HG03280 (cell line): ENCODE data around the gene MAN1C1.

ENCODE experiments used
- ATAC-seq: cut with Tn5 transposase; IDR thresholded peaks from one replicate; pipeline ENCODE4 v1.9.1; 2021; ENCODE audit warnings: mild to moderate bottlenecking, moderate library complexity; ENCODE audit not compliant: unreplicated experiment

Gene MAN1C1

DNA sequence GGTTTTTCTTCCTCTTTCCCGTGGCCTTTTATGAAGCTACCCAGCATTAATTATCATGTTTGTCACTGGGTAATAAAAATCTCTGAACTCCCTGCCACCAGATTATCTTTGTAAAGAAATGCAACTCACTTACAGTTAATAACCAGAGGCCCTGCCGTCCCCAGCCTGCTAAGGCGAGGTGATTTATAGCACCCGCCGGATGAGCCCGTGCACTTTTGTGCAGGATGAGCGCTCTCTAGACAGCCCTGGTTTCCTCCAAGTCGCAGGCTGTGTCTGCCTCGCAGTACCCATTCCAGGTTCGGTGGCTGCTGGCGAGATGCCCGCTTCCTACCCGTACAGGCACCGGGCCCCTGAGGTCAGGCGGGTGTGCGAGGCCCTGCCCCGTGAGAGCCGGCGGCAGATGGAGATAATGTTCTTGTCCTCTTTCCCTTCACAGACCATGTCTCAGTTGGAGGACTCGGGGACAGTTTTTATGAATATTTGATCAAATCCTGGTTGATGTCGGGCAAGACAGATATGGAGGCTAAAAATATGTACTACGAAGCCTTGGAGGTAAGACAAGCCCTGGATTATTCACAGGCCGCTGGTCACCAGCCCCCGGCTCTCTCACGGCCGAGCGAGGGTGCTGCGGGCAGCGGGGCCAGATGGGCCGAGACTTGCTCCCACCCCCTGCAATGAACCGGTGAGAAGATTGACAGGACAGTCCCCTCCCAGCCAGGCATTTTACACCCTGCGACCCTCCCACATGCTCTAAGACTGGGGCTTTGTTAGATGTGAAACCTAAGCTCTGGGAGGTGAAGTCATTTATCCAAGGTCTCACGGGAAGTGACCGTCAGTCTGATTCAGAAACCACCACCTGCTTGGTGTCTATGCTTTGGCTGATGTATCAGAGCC, 154.9 kb downstream of the MAN1C1 start:
- no peak for ATAC-seq

DNA sequence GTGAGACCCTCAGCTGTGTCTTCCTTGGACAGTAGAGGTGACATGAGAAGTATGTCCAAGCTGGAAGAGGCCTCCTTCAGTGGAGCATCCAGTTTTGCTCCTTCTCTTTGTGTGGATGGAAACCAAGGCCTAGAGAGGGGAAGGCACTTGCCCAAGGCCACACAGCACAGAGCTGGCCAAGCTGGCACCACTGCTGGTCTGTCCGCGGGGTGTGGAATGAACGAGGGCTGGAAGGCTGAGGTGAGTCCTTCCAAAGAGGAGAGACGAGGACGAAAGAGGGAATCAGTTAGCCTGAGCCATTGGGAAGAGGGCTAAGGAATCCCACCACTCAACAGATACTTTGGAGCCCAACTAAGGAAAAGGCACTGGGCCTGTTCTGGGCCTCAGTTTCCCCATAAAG, 155.6 kb downstream of the MAN1C1 start:
- ATAC-seq: no peak

DNA sequence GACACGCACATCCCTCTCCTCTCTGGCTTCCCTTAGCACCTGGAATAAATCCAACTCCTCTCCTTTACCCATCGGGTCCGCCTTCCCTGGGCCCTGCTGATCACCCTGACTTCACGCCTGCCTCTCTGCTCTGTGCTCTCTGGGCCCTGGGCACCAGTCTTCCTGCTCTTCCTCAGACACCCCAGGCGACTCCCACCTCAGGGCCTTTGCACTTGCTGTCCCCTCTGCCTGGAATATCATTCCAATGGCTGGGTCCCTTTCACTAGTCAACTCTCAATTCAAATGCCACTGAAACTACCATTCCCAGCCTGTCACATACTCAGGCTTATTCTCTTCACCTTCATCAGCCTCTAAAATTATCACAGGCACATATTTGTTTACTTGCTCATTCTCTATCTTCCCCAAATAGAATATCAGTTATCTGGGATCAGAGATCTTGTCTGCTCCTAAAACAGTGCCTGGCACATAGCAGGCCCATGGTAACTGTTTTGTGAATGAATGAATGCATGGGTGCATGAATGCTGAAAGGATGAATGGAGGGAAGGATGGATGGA, 156.2 kb downstream of the MAN1C1 start:
- no peak for ATAC-seq

DNA sequence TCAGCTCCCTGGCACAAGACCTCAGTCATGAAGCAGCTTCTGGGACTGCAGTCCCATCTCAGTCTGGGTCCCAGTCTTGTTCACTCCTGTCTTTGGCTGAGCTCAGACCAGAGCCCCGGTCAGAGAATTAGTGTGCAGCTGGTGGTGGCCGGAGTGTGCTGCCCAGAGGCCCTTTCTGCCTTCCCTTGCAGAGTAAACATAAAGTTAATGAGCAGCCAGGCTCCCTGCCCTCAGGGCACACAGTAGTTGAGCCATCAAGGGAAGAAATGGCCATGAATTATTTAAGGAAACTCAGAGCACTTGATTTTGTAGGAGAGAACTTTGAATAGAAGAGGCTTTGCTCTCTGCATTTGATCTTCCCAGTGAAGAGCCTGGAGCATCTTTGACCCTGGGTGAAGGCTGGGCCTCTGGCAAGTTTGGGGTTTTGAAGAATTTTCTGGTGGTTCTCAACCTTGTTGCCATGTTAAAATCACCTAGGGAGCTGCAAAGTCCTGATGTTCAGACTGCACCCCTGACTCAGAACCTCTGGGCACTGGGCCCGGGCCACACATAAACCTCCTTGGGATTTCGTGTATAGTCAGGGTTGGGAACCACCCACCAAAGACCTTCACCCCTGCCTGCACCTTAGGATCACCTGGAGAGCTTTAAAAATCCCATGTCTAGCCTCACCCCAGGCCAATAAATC, 157.0 kb downstream of the MAN1C1 start:
- no peak for ATAC-seq

GRCh38 chr1:25774206-25774803, 157.7 kb downstream of the MAN1C1 start:
- no peak for ATAC-seq

DNA sequence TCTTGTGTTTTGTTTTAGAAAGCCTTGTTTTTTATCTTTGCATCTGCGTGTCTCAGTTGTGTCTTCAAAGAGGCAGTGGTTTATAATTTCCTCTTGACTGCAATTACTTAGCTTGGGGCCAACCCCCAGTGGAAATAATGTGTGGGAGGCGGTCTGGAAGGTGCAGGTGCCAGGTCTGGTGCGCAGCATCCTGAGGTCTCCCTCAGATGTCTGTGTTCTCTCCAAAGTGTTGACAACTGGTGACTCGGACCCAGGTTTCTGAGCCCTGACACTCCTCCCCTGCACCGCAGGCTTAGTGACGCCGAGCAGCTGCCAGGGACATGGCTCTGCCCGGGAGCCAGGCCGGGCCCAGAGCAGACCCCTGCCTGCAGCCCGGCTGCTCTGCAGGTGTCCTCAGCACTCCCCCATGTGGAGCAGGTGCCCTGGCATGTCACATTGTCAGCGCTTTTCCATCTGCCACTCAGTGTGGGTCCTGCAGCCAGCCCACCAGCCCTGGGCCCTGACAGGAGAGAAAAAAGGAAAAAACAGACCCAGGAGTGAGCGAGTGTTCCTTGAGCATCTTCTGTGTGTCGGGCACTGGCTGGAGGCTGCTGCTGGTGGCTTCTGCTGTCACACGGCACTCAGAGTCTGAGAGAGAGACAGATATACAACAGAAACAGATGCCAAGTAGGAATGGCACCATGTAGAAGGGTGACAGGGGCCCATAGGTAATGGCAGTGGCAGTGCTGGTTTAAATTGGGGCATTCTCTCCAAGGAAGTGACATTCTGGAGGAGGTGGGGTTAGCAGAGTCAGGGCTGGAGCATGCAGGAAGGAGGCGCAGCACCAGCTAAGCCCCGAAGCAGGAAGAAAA, 158.6 kb downstream of the MAN1C1 start:
- ATAC-seq: no peak

DNA sequence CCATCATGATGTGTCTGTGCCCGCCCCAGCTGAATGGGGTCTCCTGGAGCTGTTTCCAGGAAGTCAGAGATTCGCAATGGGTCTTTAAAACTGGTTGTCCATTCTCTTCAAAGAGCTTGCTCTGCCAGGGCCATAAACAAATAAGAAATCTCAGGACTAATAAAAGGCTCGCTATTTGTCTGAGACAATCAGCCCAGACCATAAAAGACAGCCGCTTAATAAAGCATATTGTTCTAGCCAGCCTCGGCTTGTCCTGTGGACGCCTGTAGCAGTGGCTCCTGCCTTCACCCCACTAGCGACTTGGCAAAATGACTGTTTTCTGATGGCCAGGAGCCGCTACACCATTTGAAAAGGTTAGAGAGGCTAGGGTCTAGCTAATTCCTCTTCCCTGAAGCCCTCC, 162.8 kb downstream of the MAN1C1 start:
- no peak for ATAC-seq

DNA sequence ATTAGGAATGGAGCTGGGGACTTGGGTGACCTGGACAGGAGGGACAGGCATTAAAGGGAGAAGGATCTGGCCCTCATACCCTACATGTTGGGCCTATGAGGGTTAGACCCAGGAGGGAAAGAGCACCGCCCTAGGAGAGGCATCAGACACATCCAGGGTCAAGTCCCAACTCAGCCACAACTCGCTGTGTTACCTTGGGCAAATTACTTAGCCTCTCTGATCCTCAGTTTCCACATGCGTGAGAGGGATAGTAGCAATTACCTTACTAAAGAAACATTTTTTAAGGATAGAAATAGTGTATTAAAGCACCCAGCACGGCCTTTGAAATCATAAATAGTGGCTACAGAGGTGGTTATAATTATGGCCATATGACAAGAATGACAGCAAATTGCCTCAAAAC, 163.3 kb downstream of the MAN1C1 start:
- no peak for ATAC-seq

DNA sequence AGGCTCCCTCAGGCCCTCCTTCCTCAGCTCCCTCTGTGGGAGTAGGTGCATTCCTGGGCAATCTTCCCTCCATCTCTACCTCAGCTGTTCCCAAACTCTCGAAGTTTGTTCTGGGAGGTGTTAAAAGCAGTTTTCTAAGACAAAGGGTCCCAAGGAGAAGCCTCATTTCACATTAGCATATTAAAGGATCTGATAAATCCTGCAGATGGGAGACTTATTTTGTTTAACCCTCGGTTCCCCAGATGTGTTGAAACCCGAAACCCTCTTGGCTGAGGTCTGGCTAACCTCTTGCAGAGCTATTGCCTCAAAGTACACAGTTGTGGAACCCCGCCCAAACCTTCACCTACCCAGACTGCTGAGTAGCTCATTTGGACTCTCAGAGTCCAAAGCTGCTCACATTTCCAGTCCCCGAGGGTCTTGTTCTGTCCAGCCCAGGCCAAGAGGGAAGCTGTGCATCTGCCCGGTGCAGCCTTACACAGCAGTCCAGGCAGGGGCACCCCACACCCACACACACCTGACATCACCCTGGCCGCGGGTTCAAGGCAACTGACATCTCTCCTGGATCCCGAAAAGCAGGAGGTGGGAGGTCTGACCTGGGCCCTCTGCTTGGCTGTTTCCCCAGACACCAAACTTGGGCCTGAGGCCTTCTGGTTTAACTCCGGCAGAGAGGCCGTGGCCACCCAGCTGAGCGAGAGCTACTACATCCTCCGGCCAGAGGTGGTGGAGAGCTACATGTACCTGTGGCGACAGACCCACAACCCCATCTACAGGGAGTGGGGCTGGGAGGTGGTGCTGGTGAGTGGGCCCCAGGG, 163.9 kb downstream of the MAN1C1 start:
- no peak for ATAC-seq

GRCh38 chr1:25781130-25781433, 164.5 kb downstream of the MAN1C1 start:
- no peak for ATAC-seq

GRCh38 chr1:25782608-25783201, 166.1 kb downstream of the MAN1C1 start:
- ATAC-seq: no peak

GRCh38 chr1:25784575-25785051, 168.0 kb downstream of the MAN1C1 start:
- ATAC-seq: no peak

GRCh38 chr1:25785333-25786067, 168.9 kb downstream of the MAN1C1 start:
- ATAC-seq: no peak

GRCh38 chr1:25786887-25787759, 170.5 kb downstream of the MAN1C1 start:
- ATAC-seq: no peak

DNA sequence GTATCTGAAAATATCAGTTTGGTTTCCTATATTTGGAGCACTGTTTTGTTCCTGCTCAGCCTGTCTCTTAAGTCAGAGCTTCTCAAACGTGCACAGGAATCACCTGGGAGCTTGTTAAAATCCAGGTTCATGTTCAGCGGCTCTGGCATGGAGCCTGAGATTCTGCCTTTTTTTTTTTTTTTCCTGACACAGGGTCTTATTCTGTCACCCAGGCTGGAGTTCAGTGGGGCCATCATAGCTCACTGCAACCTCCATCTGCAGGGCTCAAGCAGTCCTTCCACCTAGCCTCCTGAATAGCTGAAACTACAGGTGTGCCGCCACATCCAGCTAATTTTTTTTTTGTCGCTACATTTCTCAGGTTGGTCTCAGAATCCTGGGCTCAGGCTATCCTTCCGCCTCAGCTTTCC, 171.2 kb downstream of the MAN1C1 start:
- no peak for ATAC-seq

DNA sequence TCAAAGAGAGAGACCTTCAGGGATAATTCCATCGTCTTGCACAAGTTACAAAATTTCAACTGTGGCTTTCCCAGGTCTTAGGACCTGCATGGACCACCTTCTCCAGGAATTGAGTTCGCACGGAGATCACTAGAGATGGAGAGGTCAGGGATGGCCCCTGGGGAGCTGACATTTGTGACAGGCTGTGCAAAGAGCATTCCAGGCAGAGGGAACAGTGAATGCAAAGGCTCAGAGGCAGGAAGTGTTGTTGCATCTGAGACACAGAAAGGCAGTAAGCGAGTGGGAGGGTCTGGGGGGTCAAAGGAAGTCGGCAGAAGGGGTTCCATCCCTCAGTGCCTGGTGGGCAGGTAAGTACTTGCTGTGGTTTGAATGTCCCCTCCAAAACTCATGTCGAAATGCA, 173.9 kb downstream of the MAN1C1 start:
- no peak for ATAC-seq

DNA sequence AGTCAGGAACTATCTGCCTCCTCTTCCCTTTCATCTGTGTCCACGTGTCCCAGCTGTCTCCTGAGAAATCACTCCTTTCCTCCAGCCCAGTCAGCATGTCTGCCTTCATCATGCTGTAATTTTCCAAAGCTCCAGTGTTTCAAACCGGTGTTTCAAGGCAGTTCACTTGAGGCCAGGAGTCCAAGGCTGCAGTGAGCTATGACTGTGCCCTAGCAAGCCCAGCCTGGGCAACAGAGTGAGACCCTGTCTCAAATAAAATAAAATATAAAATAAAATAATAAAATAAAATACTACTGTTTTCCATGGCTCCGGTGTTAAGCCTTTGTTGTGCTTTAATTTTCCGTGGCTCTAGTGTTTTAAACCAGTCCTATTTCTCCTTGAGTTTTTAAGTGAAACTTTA, 175.5 kb downstream of the MAN1C1 start:
- ATAC-seq: no peak
